DND-41 (cell line): ENCODE results near the gene PLXNA3.

Experiments used
- EZH2 ChIP-seq: IDR thresholded peaks from 3 replicates; pipeline ENCODE4 v1.6.1; 2012; ENCODE audit warnings: borderline replicate concordance, low read depth, mild to moderate bottlenecking, moderate library complexity, low read length, inconsistent platforms; ENCODE audit not compliant: severe bottlenecking
- TF ChIP-seq, protein P1 (sequence below): IDR thresholded peaks from 2 replicates; pipeline ENCODE4 v1.5.1; 2012; ENCODE audit warnings: borderline replicate concordance, low read length, moderate library complexity, mild to moderate bottlenecking; ENCODE audit not compliant: poor library complexity, severe bottlenecking; ENCODE audit errors: extremely low read depth

DNA sequence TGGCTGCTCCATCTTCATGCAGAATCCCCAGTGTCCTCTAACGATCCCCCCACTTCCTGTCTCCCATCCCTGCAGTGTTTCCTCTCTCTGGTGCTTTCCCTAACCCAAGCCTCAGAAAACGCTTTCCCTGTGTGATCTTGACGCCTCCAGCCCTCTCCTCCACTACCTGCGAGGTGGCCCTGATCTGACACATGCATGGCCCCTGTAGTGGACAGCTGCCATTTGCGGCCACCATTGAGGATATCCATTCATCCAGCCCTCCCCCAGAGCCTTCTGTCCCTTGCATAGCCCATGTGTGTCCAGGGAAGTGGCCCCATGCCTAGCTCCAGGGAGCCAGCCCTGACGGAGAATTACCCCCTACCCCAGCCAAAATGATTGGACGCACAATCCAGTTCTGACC, 25.2 kb downstream of the PLXNA3 start:
- TF ChIP-seq, protein P1, sequence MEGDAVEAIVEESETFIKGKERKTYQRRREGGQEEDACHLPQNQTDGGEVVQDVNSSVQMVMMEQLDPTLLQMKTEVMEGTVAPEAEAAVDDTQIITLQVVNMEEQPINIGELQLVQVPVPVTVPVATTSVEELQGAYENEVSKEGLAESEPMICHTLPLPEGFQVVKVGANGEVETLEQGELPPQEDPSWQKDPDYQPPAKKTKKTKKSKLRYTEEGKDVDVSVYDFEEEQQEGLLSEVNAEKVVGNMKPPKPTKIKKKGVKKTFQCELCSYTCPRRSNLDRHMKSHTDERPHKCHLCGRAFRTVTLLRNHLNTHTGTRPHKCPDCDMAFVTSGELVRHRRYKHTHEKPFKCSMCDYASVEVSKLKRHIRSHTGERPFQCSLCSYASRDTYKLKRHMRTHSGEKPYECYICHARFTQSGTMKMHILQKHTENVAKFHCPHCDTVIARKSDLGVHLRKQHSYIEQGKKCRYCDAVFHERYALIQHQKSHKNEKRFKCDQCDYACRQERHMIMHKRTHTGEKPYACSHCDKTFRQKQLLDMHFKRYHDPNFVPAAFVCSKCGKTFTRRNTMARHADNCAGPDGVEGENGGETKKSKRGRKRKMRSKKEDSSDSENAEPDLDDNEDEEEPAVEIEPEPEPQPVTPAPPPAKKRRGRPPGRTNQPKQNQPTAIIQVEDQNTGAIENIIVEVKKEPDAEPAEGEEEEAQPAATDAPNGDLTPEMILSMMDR: no peak
- no peak for TF ChIP-seq EZH2
